CD4-positive, alpha-beta T cell treated with Interleukin-4 for 4 hours (primary cell): ENCODE data around the gene CYTH2.
A peak's percentile ranks its signal among the peaks of the same experiment; 100 is the strongest.

Source experiments
- DNase-seq: peaks from one replicate; pipeline ENCODE4 v3.0.0-alpha.2; 2020

Gene CYTH2

DNA sequence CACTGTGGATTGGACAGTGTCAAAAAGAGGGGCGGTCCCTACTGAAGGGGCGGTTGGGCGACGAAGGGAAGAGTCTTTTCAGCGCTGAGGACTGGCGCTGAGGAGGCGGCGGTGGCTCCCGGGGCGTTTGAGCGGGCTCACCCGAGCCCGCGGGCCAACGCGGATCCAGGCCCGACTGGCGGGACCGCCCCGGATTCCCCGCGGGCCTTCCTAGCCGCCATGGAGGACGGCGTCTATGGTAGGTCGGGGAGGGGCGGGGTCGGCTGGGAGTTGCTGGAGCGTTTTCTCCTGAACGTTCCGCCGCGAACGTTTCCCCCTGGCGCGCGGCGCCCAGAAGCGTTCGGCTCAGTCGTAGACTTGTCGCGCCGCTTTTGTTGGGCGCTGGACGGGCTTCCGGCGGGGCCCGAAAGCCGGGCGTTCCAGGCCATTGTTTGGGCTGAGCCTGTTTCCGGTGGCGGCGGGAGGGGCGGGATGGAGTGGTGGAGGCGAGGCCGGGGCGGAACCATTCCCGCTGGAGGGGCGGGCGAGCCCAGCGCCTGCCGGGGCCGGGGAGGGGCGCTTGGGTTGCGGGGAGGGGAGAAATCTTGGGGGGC lies at the start of gene CYTH2:
TSS of gene CYTH2 (plus strand) at position 81 of the 593 bp plus-strand sequence. CDS start at position 220, 139 bp downstream.
- peak; percentile 66 for DNase-seq

- DNase-seq = no peak
Observed at GRCh38 chr19:48421548-48421947, 47.6 kb upstream of the CYTH2 start.

DNA sequence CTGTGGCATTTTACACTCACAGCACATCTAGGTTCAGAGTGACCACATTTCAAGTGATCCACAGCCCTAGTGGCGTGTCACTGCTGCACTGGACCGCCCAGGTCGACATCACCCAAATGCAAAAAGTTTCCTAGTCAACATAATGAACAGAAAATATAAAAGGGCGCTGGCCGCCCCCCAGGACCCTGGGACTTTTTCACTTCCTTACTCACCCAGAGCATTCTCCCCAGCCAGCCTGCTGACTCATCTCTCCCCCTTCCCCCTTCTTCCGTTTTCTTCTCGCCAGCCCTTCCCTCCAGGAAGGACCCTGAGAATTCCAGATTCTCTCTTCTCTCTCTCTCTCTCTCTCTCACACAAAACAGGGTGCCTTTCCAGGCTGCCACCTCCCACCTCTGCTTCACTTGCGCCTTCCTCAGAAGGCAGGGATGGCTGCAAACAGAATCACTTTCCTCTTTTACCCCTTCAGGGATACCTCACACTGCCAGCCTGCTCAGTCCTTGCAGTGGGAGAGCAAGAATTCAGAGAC lies 44.4 kb upstream of the CYTH2 start:
- DNase-seq = no peak

DNA sequence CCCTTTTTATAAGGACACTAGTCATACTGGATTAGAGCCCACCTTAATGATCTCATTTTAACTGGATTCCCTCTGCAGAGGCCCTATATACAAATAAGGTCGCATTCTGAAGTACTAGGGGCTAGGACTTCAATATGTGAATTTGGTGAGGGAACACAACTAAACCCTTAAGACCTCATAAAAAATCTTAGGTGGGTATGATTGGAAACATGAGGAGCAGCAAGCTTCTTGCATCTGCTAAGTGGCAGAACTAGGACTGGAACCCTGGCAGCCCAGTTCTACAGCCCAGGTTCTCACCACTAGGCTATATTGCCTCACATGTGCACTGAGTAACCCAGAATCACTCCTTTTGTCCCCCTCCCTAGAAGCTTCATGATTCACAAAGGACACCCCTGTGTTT lies 40.5 kb upstream of the CYTH2 start:
- no peak for DNase-seq

DNA sequence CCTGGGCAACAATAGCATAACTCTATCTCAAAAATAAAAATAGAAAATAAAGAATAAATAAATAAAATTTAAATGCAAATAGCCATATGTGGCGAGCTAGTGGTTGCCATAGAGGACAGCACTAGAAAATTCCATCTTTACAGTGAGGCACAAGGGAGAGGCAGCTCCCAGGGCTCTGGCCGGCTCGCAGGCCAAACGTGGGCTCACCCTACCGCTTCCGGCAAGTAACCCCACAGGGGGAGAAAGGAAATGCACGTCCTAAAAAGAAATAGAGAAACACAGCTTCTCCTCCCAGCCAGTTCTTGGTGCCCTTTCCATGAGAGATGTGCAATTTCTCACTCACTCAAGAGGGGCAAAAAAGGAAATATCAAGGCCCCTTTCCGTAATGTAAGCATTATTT lies 35.8 kb upstream of the CYTH2 start:
- no peak for DNase-seq

- DNase-seq = no peak
Observed at GRCh38 chr19:48436586-48436985, 32.6 kb upstream of the CYTH2 start.

DNA sequence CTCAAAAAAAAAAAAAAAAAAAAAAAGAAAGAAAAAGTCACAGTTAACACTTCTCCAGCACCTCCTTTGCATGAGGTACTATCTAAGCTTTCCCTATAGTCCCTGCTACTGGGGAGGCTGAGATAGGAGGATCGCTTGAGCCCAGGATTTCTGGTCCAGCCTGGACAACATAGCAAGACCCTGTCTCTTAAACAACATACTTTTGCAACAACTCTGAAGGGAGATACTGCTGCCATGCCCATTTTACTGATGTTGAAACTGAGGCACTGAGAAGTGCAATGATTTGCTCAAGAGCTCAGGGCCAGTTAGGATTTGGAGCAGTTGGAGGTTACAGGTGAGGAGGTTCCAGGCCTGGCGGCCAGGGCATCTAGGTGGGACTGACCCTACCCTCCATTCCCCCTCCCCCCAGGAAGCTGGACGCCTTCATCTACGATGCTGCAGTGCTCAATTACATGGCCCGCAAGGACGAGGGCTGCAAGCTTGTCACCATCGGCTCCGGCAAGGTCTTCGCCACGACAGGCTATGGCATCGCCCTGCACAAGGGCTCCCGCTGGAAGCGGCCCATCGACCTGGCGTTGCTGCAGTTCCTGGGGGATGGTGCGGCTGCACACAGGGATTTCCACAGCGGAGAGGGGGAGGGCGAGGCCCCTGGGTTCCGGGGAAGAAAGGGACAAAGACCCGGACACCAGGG lies 27.7 kb upstream of the CYTH2 start:
- DNase-seq = no peak

DNA sequence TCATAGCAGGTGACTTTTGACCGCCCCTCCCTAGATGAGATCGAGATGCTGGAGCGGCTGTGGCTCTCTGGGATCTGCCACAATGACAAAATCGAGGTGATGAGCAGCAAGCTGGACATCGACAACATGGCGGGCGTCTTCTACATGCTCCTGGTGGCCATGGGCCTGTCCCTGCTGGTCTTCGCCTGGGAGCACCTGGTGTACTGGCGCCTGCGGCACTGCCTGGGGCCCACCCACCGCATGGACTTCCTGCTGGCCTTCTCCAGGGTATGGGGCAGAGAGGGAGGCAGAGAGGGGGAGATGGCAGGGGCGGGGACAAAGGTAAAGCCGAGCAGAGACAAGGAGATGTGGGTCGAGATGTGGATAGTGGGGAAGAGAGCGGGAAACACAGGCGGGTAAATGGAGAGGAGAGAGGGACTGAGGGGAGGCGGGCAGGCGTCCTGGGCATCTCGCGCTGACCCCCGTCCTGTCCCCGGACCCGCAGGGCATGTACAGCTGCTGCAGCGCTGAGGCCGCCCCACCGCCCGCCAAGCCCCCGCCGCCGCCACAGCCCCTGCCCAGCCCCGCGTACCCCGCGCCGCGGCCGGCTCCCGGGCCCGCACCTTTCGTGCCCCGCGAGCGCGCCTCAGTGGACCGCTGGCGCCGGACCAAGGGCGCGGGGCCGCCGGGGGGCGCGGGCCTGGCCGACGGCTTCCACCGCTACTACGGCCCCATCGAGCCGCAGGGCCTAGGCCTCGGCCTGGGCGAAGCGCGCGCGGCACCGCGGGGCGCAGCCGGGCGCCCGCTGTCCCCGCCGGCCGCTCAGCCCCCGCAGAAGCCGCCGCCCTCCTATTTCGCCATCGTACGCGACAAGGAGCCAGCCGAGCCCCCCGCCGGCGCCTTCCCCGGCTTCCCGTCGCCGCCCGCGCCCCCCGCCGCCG lies 26.8 kb upstream of the CYTH2 start:
- DNase-seq = no peak

- no peak for DNase-seq
Observed at GRCh38 chr19:48443256-48443655, 25.9 kb upstream of the CYTH2 start.

DNA sequence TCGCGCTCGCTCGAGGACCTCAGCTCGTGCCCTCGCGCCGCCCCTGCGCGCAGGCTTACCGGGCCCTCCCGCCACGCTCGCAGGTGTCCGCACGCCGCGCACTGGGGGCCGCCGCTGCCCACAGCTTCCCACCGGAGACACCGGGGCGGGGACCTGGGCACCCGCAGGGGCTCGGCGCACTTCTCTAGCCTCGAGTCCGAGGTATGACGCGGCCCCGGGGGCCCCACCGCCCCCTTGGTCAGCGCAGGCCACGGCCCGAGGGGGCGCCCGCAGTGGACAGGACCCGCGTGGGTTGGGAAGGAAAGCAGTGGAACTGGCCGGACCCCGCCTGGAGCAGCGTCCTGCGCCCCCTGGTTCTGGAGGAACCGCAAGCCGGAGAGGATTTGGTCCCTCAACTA lies 25.4 kb upstream of the CYTH2 start:
- DNase-seq = no peak

DNA sequence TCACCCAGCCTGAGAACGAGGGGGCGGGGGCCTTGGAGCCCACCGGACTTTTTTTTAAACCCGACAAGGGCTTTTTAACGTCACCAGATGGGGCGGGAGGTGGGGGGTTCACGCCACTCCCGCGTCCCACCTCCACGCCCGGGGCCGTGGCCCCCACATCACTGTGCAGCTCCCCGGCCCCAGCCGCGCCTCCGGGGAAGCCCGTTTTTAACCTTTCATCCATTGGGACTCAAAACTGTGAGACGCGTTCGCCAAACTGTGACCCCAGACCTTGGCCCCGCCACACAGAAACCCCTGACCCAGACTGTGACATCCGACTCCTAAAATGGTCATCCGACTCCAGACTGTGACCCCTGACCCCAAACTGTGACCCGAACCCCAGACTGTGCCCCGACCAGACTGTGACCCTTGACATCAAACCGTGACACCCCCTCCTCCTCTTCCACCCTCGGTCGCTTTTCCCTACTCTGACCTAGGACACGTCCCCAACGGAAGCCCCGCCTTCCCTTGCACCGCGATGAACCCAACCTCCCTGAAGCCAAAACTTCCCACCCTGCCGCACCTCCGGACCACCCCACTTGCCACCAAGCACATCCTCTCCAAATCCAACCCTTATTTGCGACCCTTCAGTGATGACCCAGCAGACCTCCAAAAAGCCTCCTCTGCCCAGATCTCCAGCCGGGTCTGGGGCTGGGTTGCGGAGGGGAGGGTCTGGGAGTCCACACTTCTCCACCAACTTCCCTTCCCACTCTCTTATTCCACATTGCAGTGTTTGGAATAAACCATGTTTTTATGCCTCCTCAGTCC lies 24.8 kb upstream of the CYTH2 start:
- DNase-seq = no peak

DNA sequence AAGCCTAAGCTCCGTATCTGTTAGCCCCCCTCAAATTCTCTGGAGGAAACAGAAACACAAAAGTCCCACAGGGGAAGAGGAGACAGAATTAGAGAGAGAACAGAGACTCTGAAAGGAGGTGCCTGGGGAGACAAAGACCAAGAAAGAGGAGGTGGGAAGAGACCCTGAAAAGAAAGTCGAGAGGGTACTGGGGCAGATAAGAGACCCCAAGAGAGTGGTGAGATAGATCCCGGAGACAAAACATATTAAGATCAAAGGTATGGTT lies 24.3 kb upstream of the CYTH2 start:
- no peak for DNase-seq

- peak; percentile 33 for DNase-seq
Observed at GRCh38 chr19:48445256-48445605, 23.9 kb upstream of the CYTH2 start.

- DNase-seq = peak; percentile 97
Observed at GRCh38 chr19:48445606-48446481, 23.3 kb upstream of the CYTH2 start, which contains the start of gene GRWD1. TSS of gene GRWD1 (plus strand) at chr19:48445983. CDS start at chr19:48446006, 23 bp downstream.

- DNase-seq = no peak
Observed at GRCh38 chr19:48446579-48446978, 22.6 kb upstream of the CYTH2 start.

DNA sequence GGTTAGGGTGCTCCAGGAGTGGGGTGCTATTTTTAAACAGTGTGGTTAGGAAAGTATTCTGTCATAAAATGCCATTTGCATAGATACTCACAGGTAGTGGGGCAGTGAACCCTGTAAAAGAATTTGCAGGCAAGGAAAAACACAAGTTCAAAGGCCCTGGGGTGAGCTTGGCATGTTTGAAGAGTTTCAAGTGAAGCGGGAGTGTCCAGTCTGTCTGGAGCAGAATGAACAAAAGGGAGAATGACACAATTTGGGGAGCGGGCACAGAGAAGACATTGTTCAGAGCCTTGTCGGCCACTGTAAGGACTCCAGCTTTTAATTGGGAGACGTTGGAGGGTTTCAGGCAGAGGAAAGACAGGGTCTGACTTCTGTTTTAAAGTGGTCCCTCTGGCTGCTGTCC lies 20.6 kb upstream of the CYTH2 start:
- DNase-seq = no peak

DNA sequence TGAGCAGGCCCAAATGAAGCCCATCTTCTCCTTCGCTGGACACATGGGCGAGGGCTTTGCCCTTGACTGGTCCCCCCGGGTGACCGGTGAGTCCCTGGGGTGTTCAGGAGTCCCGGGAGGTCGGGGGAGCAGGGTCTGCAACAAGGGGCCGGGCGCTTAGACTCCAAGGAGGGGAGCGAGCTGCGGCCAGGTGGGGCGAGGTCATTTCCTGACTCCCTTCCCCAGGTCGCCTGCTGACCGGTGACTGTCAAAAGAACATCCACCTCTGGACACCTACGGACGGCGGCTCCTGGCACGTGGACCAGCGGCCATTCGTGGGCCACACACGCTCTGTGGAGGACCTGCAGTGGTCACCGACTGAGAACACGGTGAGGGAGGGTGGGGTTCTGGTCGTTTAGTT lies 18.7 kb upstream of the CYTH2 start:
- DNase-seq = no peak

DNA sequence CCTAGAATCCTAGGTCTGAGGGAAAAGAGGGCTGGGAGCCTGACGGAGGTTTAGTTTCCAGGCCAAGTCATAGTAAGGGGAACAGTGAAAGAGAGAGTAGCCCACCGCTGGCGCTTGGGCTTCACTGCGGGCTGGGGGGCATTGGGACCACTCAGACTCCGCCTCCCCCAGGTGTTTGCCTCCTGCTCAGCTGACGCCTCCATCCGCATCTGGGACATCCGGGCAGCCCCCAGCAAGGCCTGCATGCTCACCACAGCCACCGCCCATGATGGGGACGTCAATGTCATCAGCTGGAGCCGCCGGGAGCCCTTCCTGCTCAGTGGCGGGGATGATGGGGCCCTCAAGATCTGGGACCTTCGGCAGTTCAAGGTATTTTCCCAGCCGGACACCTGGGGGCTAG lies 18.3 kb upstream of the CYTH2 start:
- no peak for DNase-seq

DNA sequence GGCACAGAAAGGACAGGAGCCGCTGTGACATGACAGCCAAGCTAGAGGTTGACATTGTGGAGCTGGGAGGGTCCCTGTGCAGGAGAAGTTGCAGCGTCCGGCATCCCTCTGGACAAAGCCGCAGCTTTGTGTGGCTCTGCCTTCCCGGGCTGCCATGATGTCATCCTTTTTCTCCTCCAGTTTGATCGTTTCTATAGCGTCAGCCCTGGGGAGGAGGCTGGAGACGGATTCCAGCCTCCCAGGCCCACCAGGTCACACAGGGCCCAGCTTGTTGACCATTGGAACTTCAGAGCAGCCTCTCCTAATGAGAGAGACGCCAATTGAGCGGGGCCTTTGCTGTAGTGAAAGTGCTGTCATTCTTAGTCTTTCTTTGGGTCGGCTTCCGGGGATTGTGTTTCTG lies 17.5 kb upstream of the CYTH2 start:
- no peak for DNase-seq

- DNase-seq = no peak
Observed at GRCh38 chr19:48452289-48453190, 16.6 kb upstream of the CYTH2 start.
